Measurements from ENCODE around the gene LSM11.
A peak's percentile ranks its signal among the peaks of the same experiment; 100 is the strongest.

Gene LSM11

GRCh38 chr5:157778121-157778805, 34.8 kb downstream of the LSM11 start:
- peak; percentile 81 for DNase-seq

- DNase-seq, result no peak
These were observed 35.7 kb downstream of the LSM11 start for GRCh38 chr5:157779221-157779620.

GRCh38 chr5:157785801-157786200, 42.3 kb downstream of the LSM11 start:
- DNase-seq, result peak; percentile 53

GRCh38 chr5:157793301-157793700, 49.8 kb downstream of the LSM11 start:
- no peak for DNase-seq

GRCh38 chr5:157799578-157799977, 56.1 kb downstream of the LSM11 start:
- DNase-seq, result no peak

- DNase-seq, result no peak
These were observed 56.6 kb downstream of the LSM11 start for GRCh38 chr5:157800137-157800536.

- DNase-seq, result no peak
These were observed 59.2 kb downstream of the LSM11 start for GRCh38 chr5:157802736-157803135.

- DNase-seq, result no peak
These were observed 64.5 kb downstream of the LSM11 start for GRCh38 chr5:157808043-157808442.
